HEK293 (cell line): Measurements from ENCODE around the gene PLIN5.

Experiments
- CTCF ChIA-PET: fragments of 350-600 bp; formaldehyde crosslinking; extraction: SDS; loops from one replicate; lab custom pipeline; 2021; ENCODE audit warnings: antibody characterized with exemption; lab: Yijun Ruan, JAX
- POLR2A ChIA-PET: fragments of 300-600 bp; formaldehyde crosslinking; extraction: SDS; loops from one replicate; lab custom pipeline; 2020; ENCODE audit warnings: antibody characterized with exemption, inconsistent platforms; lab: Yijun Ruan, JAX
- H3K27ac ChIP-seq: fragments of 200-500 bp; sonication (Bioruptor generic); 2 replicates; pipeline ENCODE4 v1.5.1; 2014; ENCODE audit warnings: low read depth, low read length, control low read depth, inconsistent platforms; ENCODE audit errors: extremely low read depth
- H3K36me3 ChIP-seq, 2 experiments: fragments of 200-500 bp in 1 of 2; sonication (Bioruptor generic) in 1 of 2; 1 replicate in 1 of 2; 2 replicates in 1 of 2; pipeline ENCODE4 v1.5.1; 2014 to 2017; ENCODE audit warnings: inconsistent platforms in 2 of 2, low read length in 2 of 2; ENCODE audit not compliant: control insufficient read depth in 2 of 2, insufficient read depth in 1 of 2
- H3K4me1 ChIP-seq: fragments of 200-500 bp; sonication (Bioruptor generic); 2 replicates; pipeline ENCODE4 v1.5.1; 2014; ENCODE audit warnings: mild to moderate bottlenecking, low read length, inconsistent platforms; ENCODE audit not compliant: control insufficient read depth, insufficient read depth
- H3K4me3 ChIP-seq: 2 replicates; pipeline ENCODE4 v1.5.1; 2011; ENCODE audit warnings: low read depth, mild to moderate bottlenecking, control low read depth, low read length, moderate library complexity
- H3K9me3 ChIP-seq: fragments of 200-500 bp; sonication (Bioruptor generic); 2 replicates; pipeline ENCODE4 v1.5.1; 2014; ENCODE audit warnings: low read depth, low read length, inconsistent platforms; ENCODE audit not compliant: control insufficient read depth, insufficient read depth
- EGR2 ChIP-seq: fragments of 450-650 bp; formaldehyde crosslinking; IDR thresholded peaks from 2 replicates; pipeline ENCODE4 v1.5.1; 2016; ENCODE audit warnings: low read depth, missing biosample characterization, missing genetic modification characterization
- KLF8 ChIP-seq: fragments of 450-650 bp; formaldehyde crosslinking; IDR thresholded peaks from 2 replicates; pipeline ENCODE4 v1.5.1; 2016; ENCODE audit warnings: missing biosample characterization, missing genetic modification characterization
- MZF1 ChIP-seq: fragments of 450-650 bp; formaldehyde crosslinking; IDR thresholded peaks from 2 replicates; pipeline ENCODE4 v1.5.1; 2017; ENCODE audit warnings: missing biosample characterization, missing genetic modification characterization, borderline replicate concordance
- PATZ1 ChIP-seq: fragments of 450-650 bp; formaldehyde crosslinking; IDR thresholded peaks from 2 replicates; pipeline ENCODE4 v1.5.1; 2016; ENCODE audit warnings: missing biosample characterization, missing genetic modification characterization
- SP2 ChIP-seq: fragments of 450-650 bp; formaldehyde crosslinking; IDR thresholded peaks from 2 replicates; pipeline ENCODE4 v1.5.1; 2016; ENCODE audit warnings: missing biosample characterization, missing genetic modification characterization
- YY1 ChIP-seq: fragments of 450-650 bp; formaldehyde crosslinking; IDR thresholded peaks from 2 replicates; pipeline ENCODE4 v1.5.1; 2018; ENCODE audit warnings: missing biosample characterization, missing genetic modification characterization
- ZBTB48 ChIP-seq: fragments of 450-650 bp; formaldehyde crosslinking; IDR thresholded peaks from 2 replicates; pipeline ENCODE4 v1.5.1; 2016; ENCODE audit warnings: missing biosample characterization, missing genetic modification characterization
- ZBTB7A ChIP-seq: fragments of 450-650 bp; formaldehyde crosslinking; IDR thresholded peaks from 2 replicates; pipeline ENCODE4 v1.5.1; 2016; ENCODE audit warnings: low read depth, missing biosample characterization, missing genetic modification characterization
- ZFP69B ChIP-seq: fragments of 450-650 bp; formaldehyde crosslinking; IDR thresholded peaks from 2 replicates; pipeline ENCODE4 v1.5.1; 2016; ENCODE audit warnings: missing biosample characterization, missing genetic modification characterization
- ZNF114 ChIP-seq: fragments of 450-650 bp; formaldehyde crosslinking; IDR thresholded peaks from 2 replicates; pipeline ENCODE4 v1.5.0; 2017; ENCODE audit warnings: missing biosample characterization, missing genetic modification characterization
- ZNF132 ChIP-seq: fragments of 450-650 bp; formaldehyde crosslinking; IDR thresholded peaks from 2 replicates; pipeline ENCODE4 v1.5.1; 2017; ENCODE audit warnings: missing biosample characterization, missing genetic modification characterization, borderline replicate concordance
- ZNF16 ChIP-seq: fragments of 450-650 bp; formaldehyde crosslinking; IDR thresholded peaks from 2 replicates; pipeline ENCODE4 v1.5.1; 2016; ENCODE audit warnings: low read depth, missing biosample characterization, missing genetic modification characterization
- ZNF214 ChIP-seq: fragments of 450-650 bp; formaldehyde crosslinking; IDR thresholded peaks from 2 replicates; pipeline ENCODE4 v1.5.1; 2017; ENCODE audit warnings: missing biosample characterization, mild to moderate bottlenecking, missing genetic modification characterization, borderline replicate concordance
- ZNF324 ChIP-seq: fragments of 450-650 bp; formaldehyde crosslinking; IDR thresholded peaks from 2 replicates; pipeline ENCODE4 v1.5.1; 2016; ENCODE audit warnings: missing biosample characterization, missing genetic modification characterization
- ZNF394 ChIP-seq: fragments of 450-650 bp; formaldehyde crosslinking; IDR thresholded peaks from 2 replicates; pipeline ENCODE4 v1.5.1; 2016; ENCODE audit warnings: missing biosample characterization, missing genetic modification characterization, mild to moderate bottlenecking, moderate library complexity, borderline replicate concordance
- ZNF521 ChIP-seq: fragments of 450-650 bp; formaldehyde crosslinking; IDR thresholded peaks from 2 replicates; pipeline ENCODE4 v1.5.1; 2017; ENCODE audit warnings: missing biosample characterization, mild to moderate bottlenecking, missing genetic modification characterization
- ZNF571 ChIP-seq: fragments of 450-650 bp; formaldehyde crosslinking; IDR thresholded peaks from 2 replicates; pipeline ENCODE4 v1.5.0; 2017; ENCODE audit warnings: missing biosample characterization, missing genetic modification characterization
- ZNF623 ChIP-seq: fragments of 450-650 bp; formaldehyde crosslinking; IDR thresholded peaks from 2 replicates; pipeline ENCODE4 v1.5.1; 2016; ENCODE audit warnings: missing biosample characterization, missing genetic modification characterization
- ZNF76 ChIP-seq: fragments of 450-650 bp; formaldehyde crosslinking; IDR thresholded peaks from 2 replicates; pipeline ENCODE4; 2016; ENCODE audit warnings: low read depth, missing biosample characterization, missing genetic modification characterization, borderline replicate concordance
- ZNF792 ChIP-seq: fragments of 450-650 bp; formaldehyde crosslinking; IDR thresholded peaks from 2 replicates; pipeline ENCODE4 v1.5.1; 2016; ENCODE audit warnings: missing biosample characterization, missing genetic modification characterization
- ZXDB ChIP-seq: fragments of 450-650 bp; formaldehyde crosslinking; IDR thresholded peaks from 2 replicates; pipeline ENCODE4 v1.5.1; 2016; ENCODE audit warnings: missing biosample characterization, missing genetic modification characterization
- TF ChIP-seq, protein P1 (sequence below): fragments of 450-650 bp; formaldehyde crosslinking; IDR thresholded peaks from 2 replicates; pipeline ENCODE4 v1.5.1; 2016; ENCODE audit warnings: missing biosample characterization, missing genetic modification characterization

PLIN5 gene

DNA sequence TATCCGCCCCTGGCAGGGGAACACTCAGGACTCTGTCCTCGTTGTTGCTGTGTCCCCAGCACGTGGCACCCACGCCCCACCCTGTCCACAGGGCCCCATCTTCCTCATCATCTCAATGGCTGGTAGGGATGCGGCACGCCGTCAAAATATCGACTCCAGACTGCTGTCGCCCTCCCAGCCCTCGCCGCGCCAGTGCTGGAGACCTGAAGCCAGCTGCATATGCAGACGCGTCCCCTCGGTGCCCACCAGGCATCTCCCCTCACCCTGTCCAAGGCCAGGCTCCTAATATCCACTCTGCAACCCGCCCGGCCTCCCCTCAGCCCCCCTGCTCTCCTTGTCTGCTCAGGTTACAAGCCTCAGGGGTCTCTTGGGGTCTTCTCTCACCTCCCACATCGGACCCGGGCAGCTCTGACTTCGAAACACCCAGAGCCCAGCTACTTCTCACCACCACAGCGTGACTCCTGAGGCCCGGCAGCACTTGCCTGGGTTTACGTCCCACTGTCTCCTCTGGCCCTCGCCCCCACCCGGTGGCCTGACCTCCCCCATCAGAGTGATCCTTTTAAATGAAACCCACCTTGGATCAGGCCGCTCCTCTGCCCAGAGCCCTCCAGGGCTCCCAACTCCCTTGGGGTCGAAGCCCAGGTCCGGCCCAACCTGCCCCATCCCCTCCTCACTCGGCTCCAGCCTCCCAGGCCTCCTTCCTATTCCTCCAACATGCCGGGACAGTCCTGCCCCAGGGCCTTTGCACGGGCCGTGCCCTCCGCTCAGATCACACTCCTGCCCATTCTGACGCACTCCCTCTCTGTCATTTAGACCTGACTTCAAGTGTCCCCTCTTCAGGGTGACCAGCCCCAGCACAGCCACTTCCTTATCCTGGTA is 29.2 kb downstream of the PLIN5 start:
- H3K4me3 ChIP-seq: no peak overlapping the region
- no peaks in the 10 kb centered on the region for H3K4me1 ChIP-seq
- no peaks in the 10 kb centered on the region for H3K9me3 ChIP-seq
- POLR2A ChIA-PET: no interaction called here
- peak; percentile 25; the same call in 1 of the 2 replicates for TF ChIP-seq KLF8
- TF ChIP-seq PATZ1 (tag by site-specific recombination): 0 out of 2 replicates have a peak, but pooled peaks have one; percentile 15
- peak; percentile 42; the same call in 1 of the 2 replicates for TF ChIP-seq ZBTB7A (tag by site-specific recombination)
- TF ChIP-seq ZNF214 (tag by site-specific recombination): no peak
- TF ChIP-seq ZNF623 (tag by site-specific recombination): peak; percentile 100
- H3K27ac ChIP-seq: no peak overlapping the region
- peaks cover 0 to 58% of the 10 kb centered on the region in 2 experiments; a peak in 2 of 3 replicates for H3K36me3 ChIP-seq
- CTCF ChIA-PET: interaction anchor here (0.6 kb wide), 2 partner anchors 10 to 380 kb away, joined by 3 to 4 read pairs; no protein-coding TSS in a partner anchor

DNA sequence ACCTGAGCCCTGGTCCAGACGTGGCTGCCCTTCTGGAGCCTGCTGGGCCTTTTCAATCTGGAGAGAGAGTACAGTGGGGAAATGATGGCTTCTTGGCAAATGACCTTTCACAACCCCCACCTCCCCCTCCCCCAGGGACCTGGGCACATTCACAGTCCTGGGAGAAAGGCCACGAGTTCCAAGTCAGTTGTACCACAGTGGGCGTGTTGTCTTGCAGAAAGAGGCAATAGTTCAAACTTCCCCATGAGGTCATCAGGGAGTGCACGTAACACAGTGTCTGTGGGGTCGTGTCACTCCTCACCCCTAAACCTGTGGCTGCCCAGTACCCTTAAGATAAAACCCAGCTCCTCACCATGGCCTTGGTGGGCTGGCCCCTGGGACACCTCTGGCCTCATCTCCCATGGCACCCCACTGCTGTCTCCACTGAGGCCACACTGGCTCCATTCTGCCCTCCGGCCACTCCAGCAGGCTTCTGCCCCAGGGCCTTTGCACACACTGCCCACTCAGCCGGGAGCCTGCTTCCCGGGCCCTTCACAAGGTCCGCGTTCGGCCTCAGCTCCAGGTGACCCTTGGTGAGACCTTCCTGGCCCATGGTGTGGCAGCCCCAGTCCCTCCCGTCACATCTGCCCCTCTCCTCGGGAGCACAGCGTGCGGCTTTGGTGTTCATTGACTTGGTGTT is 30.0 kb downstream of the PLIN5 start:
- no peak for TF ChIP-seq ZNF521 (tag by site-specific recombination)
- peak; percentile 100 for TF ChIP-seq ZNF623 (tag by site-specific recombination)
- TF ChIP-seq ZXDB (tag by site-specific recombination): no peak
- Histone ChIP-seq H3K36me3 (peaks cover 6 to 63% of the 10 kb centered on the region in 2 experiments; a peak in 2 of 3 replicates), H3K27ac (no peak overlapping the region), H3K4me3 (no peak overlapping the region), H3K4me1 (no peaks in the 10 kb centered on the region), H3K9me3 (no peaks in the 10 kb centered on the region)
- POLR2A ChIA-PET: interaction anchor here (0.5 kb wide), 1 partner anchor 97 kb away, joined by 4 read pairs; no protein-coding TSS in a partner anchor
- CTCF ChIA-PET: interaction anchor here (0.6 to 0.9 kb wide), 2 partner anchors 20 to 379 kb away, joined by 4 to 5 read pairs; no protein-coding TSS in a partner anchor

GRCh38 chr19:4504297-4504701 is 30.7 kb downstream of the PLIN5 start:
- CTCF ChIA-PET: interaction anchor here (0.7 to 0.9 kb wide), 2 partner anchors 21 to 30 kb away, joined by 3 to 5 read pairs; no protein-coding TSS in a partner anchor
- TF ChIP-seq EGR2 (no peak), ZBTB48 (tag by site-specific recombination) (no peak), ZNF76 (tag by site-specific recombination) (no peak), ZNF132 (tag by site-specific recombination) (no peak), ZNF571 (tag by site-specific recombination) (no peak), ZNF324 (tag by site-specific recombination) (no peak), YY1 (no peak), SP2 (tag by site-specific recombination) (no peak), ZNF114 (tag by site-specific recombination) (no peak), ZNF792 (tag by site-specific recombination) (no peak), MZF1 (tag by site-specific recombination) (no peak), ZNF16 (no peak), ZNF394 (tag by site-specific recombination) (no peak), ZFP69B (no peak)
- TF ChIP-seq, protein P1, sequence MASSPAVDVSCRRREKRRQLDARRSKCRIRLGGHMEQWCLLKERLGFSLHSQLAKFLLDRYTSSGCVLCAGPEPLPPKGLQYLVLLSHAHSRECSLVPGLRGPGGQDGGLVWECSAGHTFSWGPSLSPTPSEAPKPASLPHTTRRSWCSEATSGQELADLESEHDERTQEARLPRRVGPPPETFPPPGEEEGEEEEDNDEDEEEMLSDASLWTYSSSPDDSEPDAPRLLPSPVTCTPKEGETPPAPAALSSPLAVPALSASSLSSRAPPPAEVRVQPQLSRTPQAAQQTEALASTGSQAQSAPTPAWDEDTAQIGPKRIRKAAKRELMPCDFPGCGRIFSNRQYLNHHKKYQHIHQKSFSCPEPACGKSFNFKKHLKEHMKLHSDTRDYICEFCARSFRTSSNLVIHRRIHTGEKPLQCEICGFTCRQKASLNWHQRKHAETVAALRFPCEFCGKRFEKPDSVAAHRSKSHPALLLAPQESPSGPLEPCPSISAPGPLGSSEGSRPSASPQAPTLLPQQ (tag by site-specific recombination): no peak
- POLR2A ChIA-PET: interaction anchor here (0.6 kb wide), 1 partner anchor 20 kb away, joined by 4 read pairs; no protein-coding TSS in a partner anchor
- H3K9me3 ChIP-seq: no peaks in the 10 kb centered on the region
- no peaks in the 10 kb centered on the region for H3K4me1 ChIP-seq
- H3K36me3 ChIP-seq: peaks cover 6 to 68% of the 10 kb centered on the region in 2 experiments; a peak in 2 of 3 replicates
- H3K27ac ChIP-seq: no peak overlapping the region
- no peak overlapping the region for H3K4me3 ChIP-seq
